Peyer's patch (tissue), 4 donors: Measurements from ENCODE around the gene MEX3B.

Experiments
- POLR2A ChIP-seq, 2 donors: fragments of 450-650 bp; IDR thresholded peaks; one replicate each; pipeline ENCODE4 v1.5.1; 2017; ENCODE audit warnings: antibody characterized with exemption in 2 of 2, mild to moderate bottlenecking in 2 of 2, moderate library complexity in 2 of 2
- TF ChIP-seq, protein P1 (sequence below), 6 experiments: fragments of 450-650 bp in 4 of 6; fragments of 200-600 bp in 2 of 6; sonication (generic) in 1 of 6; IDR thresholded peaks; one replicate each; pipeline ENCODE4 v1.5.1; 2017 to 2019; ENCODE audit warnings: antibody characterized with exemption in 6 of 6, mild to moderate bottlenecking in 3 of 6, moderate library complexity in 1 of 6

DNA sequence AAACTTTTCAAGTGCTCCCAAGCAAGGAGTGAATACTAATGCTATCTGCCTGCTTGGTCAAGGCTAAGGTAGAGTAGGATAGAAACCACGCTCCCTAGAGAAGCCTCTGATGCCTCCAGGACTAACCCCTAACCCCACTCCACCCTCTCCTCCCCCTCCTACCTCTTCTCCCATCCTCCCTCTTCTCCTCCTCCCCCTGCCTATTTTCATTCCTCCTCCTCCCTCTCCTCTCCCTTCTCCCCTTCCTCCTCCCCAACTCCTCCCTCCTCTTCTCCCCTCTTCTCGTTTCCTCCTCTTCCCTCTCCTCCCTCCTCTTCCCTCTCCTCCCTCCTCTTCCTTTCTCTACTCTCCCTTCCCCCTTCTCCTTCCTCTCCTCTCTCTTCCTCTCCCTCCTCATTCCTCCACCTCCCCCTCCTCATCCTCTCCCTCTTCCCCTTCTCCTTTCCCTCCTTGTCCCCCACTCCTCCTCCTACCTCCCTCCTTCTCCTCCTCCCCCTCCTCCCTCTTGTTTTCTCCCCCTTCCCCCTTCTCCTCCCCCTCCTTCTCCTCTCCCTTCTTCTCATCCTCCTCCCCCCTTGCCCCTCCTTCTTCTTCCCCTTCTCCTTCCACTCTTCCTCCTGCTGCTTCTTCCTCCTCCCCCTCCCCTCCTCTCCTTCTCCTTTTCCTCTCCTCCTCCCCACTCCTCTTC lies 12.8 kb upstream of the MEX3B start:
- TF ChIP-seq, protein P1, sequence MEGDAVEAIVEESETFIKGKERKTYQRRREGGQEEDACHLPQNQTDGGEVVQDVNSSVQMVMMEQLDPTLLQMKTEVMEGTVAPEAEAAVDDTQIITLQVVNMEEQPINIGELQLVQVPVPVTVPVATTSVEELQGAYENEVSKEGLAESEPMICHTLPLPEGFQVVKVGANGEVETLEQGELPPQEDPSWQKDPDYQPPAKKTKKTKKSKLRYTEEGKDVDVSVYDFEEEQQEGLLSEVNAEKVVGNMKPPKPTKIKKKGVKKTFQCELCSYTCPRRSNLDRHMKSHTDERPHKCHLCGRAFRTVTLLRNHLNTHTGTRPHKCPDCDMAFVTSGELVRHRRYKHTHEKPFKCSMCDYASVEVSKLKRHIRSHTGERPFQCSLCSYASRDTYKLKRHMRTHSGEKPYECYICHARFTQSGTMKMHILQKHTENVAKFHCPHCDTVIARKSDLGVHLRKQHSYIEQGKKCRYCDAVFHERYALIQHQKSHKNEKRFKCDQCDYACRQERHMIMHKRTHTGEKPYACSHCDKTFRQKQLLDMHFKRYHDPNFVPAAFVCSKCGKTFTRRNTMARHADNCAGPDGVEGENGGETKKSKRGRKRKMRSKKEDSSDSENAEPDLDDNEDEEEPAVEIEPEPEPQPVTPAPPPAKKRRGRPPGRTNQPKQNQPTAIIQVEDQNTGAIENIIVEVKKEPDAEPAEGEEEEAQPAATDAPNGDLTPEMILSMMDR (IDR thresholded peaks at IDR 0.05): no peak
- no peak for TF ChIP-seq POLR2A (IDR thresholded peaks at IDR 0.05)
